ENCODE results near the gene OLFM2.
A peak's percentile ranks its signal among the peaks of the same experiment; 100 is the strongest.

- TF ChIP-seq POLR2AphosphoS5 (IDR thresholded peaks at IDR 0.05) (no peak), POLR2A (IDR thresholded peaks at IDR 0.05) (no peak), CTCF (IDR thresholded peaks at IDR 0.05 in 8 of 11, conservative IDR thresholded peaks at IDR 0.05 in 3 of 11) (peak in 2 of 11 experiments; percentile 14 to 20)
These were observed 89.1 kb downstream of the OLFM2 start for GRCh38 chr19:9847087-9847671.

Data from spleen (tissue), 7 donors.